HEK293T (cell line): ENCODE results near the gene TMPRSS4.

ENCODE experiments used
- CTCF ChIA-PET: fragments of 350-600 bp; formaldehyde crosslinking; extraction: SDS; loops from one replicate; lab custom pipeline; 2021; ENCODE audit warnings: antibody characterized with exemption, inconsistent platforms; lab: Yijun Ruan, JAX
- POLR2A ChIA-PET: fragments of 350-600 bp; formaldehyde crosslinking; extraction: SDS; loops from one replicate; lab custom pipeline; 2020; ENCODE audit warnings: antibody characterized with exemption, inconsistent platforms; lab: Yijun Ruan, JAX
- DNase-seq: peaks from one replicate; pipeline ENCODE4 v3.0.0; 2012; ENCODE audit warnings: mixed read lengths; ENCODE audit errors: extremely low spot score
- ARNT ChIP-seq: fragments of 450-650 bp; IDR thresholded peaks from 2 replicates; pipeline ENCODE4 v1.6.1; 2017; ENCODE audit warnings: mild to moderate bottlenecking
- BHLHE40 ChIP-seq: fragments of 450-650 bp; IDR thresholded peaks from 2 replicates; pipeline ENCODE4 v1.6.1; 2016; ENCODE audit warnings: mild to moderate bottlenecking, moderate library complexity, borderline replicate concordance
- CTBP1 ChIP-seq: fragments of 450-650 bp; IDR thresholded peaks from 2 replicates; pipeline ENCODE4 v1.6.1; 2016; ENCODE audit warnings: borderline replicate concordance
- ELF4 ChIP-seq: fragments of 450-650 bp; IDR thresholded peaks from 2 replicates; pipeline ENCODE4 v1.6.1; 2017; ENCODE audit warnings: antibody characterized with exemption
- FOXA1 ChIP-seq: fragments of 450-650 bp; IDR thresholded peaks from 2 replicates; pipeline ENCODE4 v1.6.1; 2016; ENCODE audit warnings: mild to moderate bottlenecking
- FOXK2 ChIP-seq: fragments of 450-650 bp; IDR thresholded peaks from 2 replicates; pipeline ENCODE4 v1.6.1; 2016; ENCODE audit warnings: mild to moderate bottlenecking
- FOXM1 ChIP-seq: fragments of 450-650 bp; IDR thresholded peaks from 2 replicates; pipeline ENCODE4 v1.6.1; 2017; ENCODE audit warnings: mild to moderate bottlenecking, borderline replicate concordance
- HDGF ChIP-seq: fragments of 450-650 bp; IDR thresholded peaks from 2 replicates; pipeline ENCODE4 v1.6.1; 2017; ENCODE audit warnings: antibody characterized with exemption, borderline replicate concordance
- L3MBTL2 ChIP-seq: fragments of 450-650 bp; conservative IDR thresholded peaks from 2 replicates; pipeline ENCODE4 v1.6.1; 2016; ENCODE audit warnings: mild to moderate bottlenecking
- LEF1 ChIP-seq: fragments of 450-650 bp; IDR thresholded peaks from 2 replicates; pipeline ENCODE4 v1.6.1; 2017; ENCODE audit warnings: mild to moderate bottlenecking, borderline replicate concordance
- NFRKB ChIP-seq: fragments of 450-650 bp; IDR thresholded peaks from 2 replicates; pipeline ENCODE4 v1.6.1; 2016; ENCODE audit warnings: mild to moderate bottlenecking, moderate library complexity
- PKNOX1 ChIP-seq: fragments of 450-650 bp; IDR thresholded peaks from 2 replicates; pipeline ENCODE4 v1.6.1; 2016
- SP1 ChIP-seq: fragments of 450-650 bp; IDR thresholded peaks from 2 replicates; pipeline ENCODE4 v1.6.1; 2017
- SUZ12 ChIP-seq: fragments of 450-650 bp; IDR thresholded peaks from 2 replicates; pipeline ENCODE4 v1.6.1; 2016; ENCODE audit warnings: mild to moderate bottlenecking
- TARDBP ChIP-seq: fragments of 450-650 bp; IDR thresholded peaks from 2 replicates; pipeline ENCODE4 v1.6.1; 2016
- ZNF384 ChIP-seq: fragments of 450-650 bp; IDR thresholded peaks from 2 replicates; pipeline ENCODE4 v1.6.1; 2016

Gene TMPRSS4

GRCh38 chr11:118056806-118057205 is 20.1 kb upstream of the TMPRSS4 start:
- ChIA-PET POLR2A (no interaction called here), CTCF (no interaction called here)
- DNase-seq = no peak
- no peak for TF ChIP-seq PKNOX1
- no peak for TF ChIP-seq SP1
- no peak for TF ChIP-seq FOXM1
- TF ChIP-seq BHLHE40 = no peak
- no peak for TF ChIP-seq FOXK2
- TF ChIP-seq CTBP1 = no peak
- no peak for TF ChIP-seq FOXA1
- TF ChIP-seq HDGF = no peak
- TF ChIP-seq LEF1 = no peak
- no peak for TF ChIP-seq ZNF384

GRCh38 chr11:118057251-118058145 is 19.4 kb upstream of the TMPRSS4 start:
- ChIA-PET CTCF (interaction anchor here (1.0 kb wide), 1 partner anchor 111 kb away, joined by 3 read pairs; no protein-coding TSS in a partner anchor), POLR2A (no interaction called here)
- no peak for DNase-seq
- TF ChIP-seq ARNT (no peak), ELF4 (no peak), ZNF384 (no peak), SP1 (no peak), CTBP1 (no peak), HDGF (no peak), FOXK2 (no peak), PKNOX1 (no peak), FOXM1 (no peak), FOXA1 (no peak), SUZ12 (no peak), TARDBP (no peak), LEF1 (no peak), L3MBTL2 (no peak), NFRKB (no peak), BHLHE40 (no peak)

GRCh38 chr11:118058311-118059245 is 18.3 kb upstream of the TMPRSS4 start:
- ChIA-PET CTCF (interaction anchor here (0.5 kb wide), 1 partner anchor 20 kb away, joined by 3 read pairs; no protein-coding TSS in a partner anchor), POLR2A (no interaction called here)
- TF ChIP-seq TARDBP (no peak), SP1 (no peak), PKNOX1 (no peak)
- DNase-seq = no peak

- CTCF ChIA-PET = no interaction called here
- POLR2A ChIA-PET = no interaction called here
- DNase-seq = no peak
- no peak for TF ChIP-seq ARNT
- TF ChIP-seq BHLHE40 = no peak
- no peak for TF ChIP-seq FOXA1
- no peak for TF ChIP-seq HDGF
- no peak for TF ChIP-seq FOXM1
- no peak for TF ChIP-seq FOXK2
- TF ChIP-seq SP1 = no peak
- no peak for TF ChIP-seq NFRKB
- no peak for TF ChIP-seq L3MBTL2
Observed at GRCh38 chr11:118059246-118059940, 17.5 kb upstream of the TMPRSS4 start.

- ChIA-PET POLR2A (no interaction called here), CTCF (no interaction called here)
- DNase-seq = no peak
Observed at GRCh38 chr11:118060081-118060661, 16.7 kb upstream of the TMPRSS4 start.

More at GRCh38 chr11:118060081-118060661, 16.7 kb upstream of the TMPRSS4 start:
- no peak for TF ChIP-seq FOXA1
- no peak for TF ChIP-seq ARNT
- no peak for TF ChIP-seq ELF4
- no peak for TF ChIP-seq PKNOX1
- TF ChIP-seq FOXM1 = no peak
- no peak for TF ChIP-seq L3MBTL2
- TF ChIP-seq TARDBP = no peak
- TF ChIP-seq NFRKB = no peak
- TF ChIP-seq FOXK2 = no peak
- no peak for TF ChIP-seq HDGF
- no peak for TF ChIP-seq SUZ12
- no peak for TF ChIP-seq LEF1
- TF ChIP-seq SP1 = no peak
- no peak for TF ChIP-seq CTBP1
- TF ChIP-seq ZNF384 = no peak
- no peak for TF ChIP-seq BHLHE40
